ENCODE data around the gene HNRNPUL2. TPM values are rescaled to one million over a fixed set of nuclear protein-coding genes. Genes with fewer than 3 reads are reported as not detected.

The HNRNPUL2 gene
- polyA plus RNA-seq, 3 donors, result 0.33 to 13.8 (median 0.88) TPM

GRCh38 chr11:62715150-62716130 lies 11.8 kb downstream of the HNRNPUL2 start:
- intact Hi-C loops (cut with micrococcal nuclease), result no loop called here
- H3K9ac ChIP-seq (ENCODE audit: insufficient read depth, low read length, poor library complexity, severe bottlenecking), result no peak overlapping the region
- TF ChIP-seq CTCF (IDR thresholded peaks at IDR 0.05), result no peak
- H2AFZ ChIP-seq (ENCODE audit: insufficient read depth, low read depth, low read length, poor library complexity, severe bottlenecking), result no peak overlapping the region
- no peak overlapping the region for H3K4me2 ChIP-seq (replicated peaks; ENCODE audit: extremely low read depth, low read length, poor library complexity, severe bottlenecking)
- H3K9me3 ChIP-seq (replicated peaks in 1 of 2; ENCODE audit: control insufficient read depth in 1 of 2, insufficient read depth in 1 of 2, low read length in 2 of 2), result no peaks in the 10 kb centered on the region
- H3K27ac Mint-ChIP-seq, result peak overlapping the region in 2 of 7 donors; percentile 27 to 40
- H3K79me2 ChIP-seq (ENCODE audit: insufficient read depth, low read length), result peaks cover 59% of the 10 kb centered on the region
- H3K36me3 ChIP-seq (replicated peaks in 1 of 2; ENCODE audit: control insufficient read depth in 1 of 2, insufficient read depth in 2 of 2, low read length in 2 of 2), result peaks cover 86 to 98% of the 10 kb centered on the region in 2 donors
- no peaks in the 10 kb centered on the region for H3K27me3 ChIP-seq (ENCODE audit: control insufficient read depth in 2 of 2, insufficient read depth in 2 of 2, low read length in 2 of 2)
- H3K36me3 Mint-ChIP-seq, result peaks cover 82 to 91% of the 10 kb centered on the region in 2 donors
- no peaks in the 10 kb centered on the region for H3K27me3 Mint-ChIP-seq (ENCODE audit: low read depth in 3 of 3)
- H3K4me3 ChIP-seq (replicated peaks in 1 of 3; ENCODE audit: low read depth in 2 of 3, low read length in 3 of 3), result no peak overlapping the region
- H3K27ac ChIP-seq (ENCODE audit: low read depth in 1 of 2, low read length in 2 of 2), result no peak overlapping the region
- peaks cover 52% of the 10 kb centered on the region for H4K20me1 ChIP-seq (ENCODE audit: insufficient read depth, low read length)
- WGBS (ENCODE audit: insufficient coverage), result 98% methylated on average over 15 of the region's 24 CpGs
- H3K4me3 Mint-ChIP-seq, result no peak overlapping the region
- DNase-seq, result no peak
- H3K4me1 Mint-ChIP-seq, result peaks cover 4% of the 10 kb centered on the region
- H3K4me1 ChIP-seq (ENCODE audit: control insufficient read depth in 1 of 2, insufficient read depth in 2 of 2, low read length in 2 of 2), result peaks cover 1 to 3% of the 10 kb centered on the region in 2 donors
- no peaks in the 10 kb centered on the region for H3K9me3 Mint-ChIP-seq

- H3K36me3 Mint-ChIP-seq, result peaks cover 64 to 73% of the 10 kb centered on the region in 2 donors
- Histone ChIP-seq H3K27ac (ENCODE audit: low read depth in 1 of 2, low read length in 2 of 2) (peak overlapping the region in 1 of 2 donors; percentile 12), H4K20me1 (ENCODE audit: insufficient read depth, low read length) (peaks cover 35% of the 10 kb centered on the region), H3K27me3 (ENCODE audit: control insufficient read depth in 2 of 2, insufficient read depth in 2 of 2, low read length in 2 of 2) (no peaks in the 10 kb centered on the region), H3K4me1 (ENCODE audit: control insufficient read depth in 1 of 2, insufficient read depth in 2 of 2, low read length in 2 of 2) (peaks cover 16 to 20% of the 10 kb centered on the region in 2 donors), H2AFZ (ENCODE audit: insufficient read depth, low read depth, low read length, poor library complexity, severe bottlenecking) (no peak overlapping the region), H3K4me2 (replicated peaks; ENCODE audit: extremely low read depth, low read length, poor library complexity, severe bottlenecking) (no peak overlapping the region), H3K79me2 (ENCODE audit: insufficient read depth, low read length) (peaks cover 42% of the 10 kb centered on the region), H3K9me3 (replicated peaks in 1 of 2; ENCODE audit: control insufficient read depth in 1 of 2, insufficient read depth in 1 of 2, low read length in 2 of 2) (no peaks in the 10 kb centered on the region), H3K36me3 (replicated peaks in 1 of 2; ENCODE audit: control insufficient read depth in 1 of 2, insufficient read depth in 2 of 2, low read length in 2 of 2) (peaks cover 67 to 78% of the 10 kb centered on the region in 2 donors), H3K9ac (ENCODE audit: insufficient read depth, low read length, poor library complexity, severe bottlenecking) (no peak overlapping the region), H3K4me3 (replicated peaks in 1 of 3; ENCODE audit: low read depth in 2 of 3, low read length in 3 of 3) (no peak overlapping the region)
- intact Hi-C loops (cut with micrococcal nuclease), result no loop called here
- no peaks in the 10 kb centered on the region for H3K27me3 Mint-ChIP-seq (ENCODE audit: low read depth in 3 of 3)
- DNase-seq, result no peak
- H3K4me3 Mint-ChIP-seq, result no peak overlapping the region
- no peak for TF ChIP-seq CTCF (IDR thresholded peaks at IDR 0.05)
- H3K9me3 Mint-ChIP-seq, result no peaks in the 10 kb centered on the region
- no CpG with 5 or more reads among the region's 2 CpGs for WGBS (ENCODE audit: insufficient coverage)
- H3K27ac Mint-ChIP-seq, result peak overlapping the region in 6 of 7 donors; percentile 3 to 72 (median 50)
- H3K4me1 Mint-ChIP-seq, result peaks cover 17% of the 10 kb centered on the region
These were observed 13.9 kb downstream of the HNRNPUL2 start for GRCh38 chr11:62713343-62713742.
